ENCODE results near the gene FHIP1B.

FHIP1B gene

GRCh38 chr11:6170226-6170625 lies 64.2 kb downstream of the FHIP1B start, which contains the start of gene OR52B2:
TSS of gene OR52B2 (minus strand) at chr11:6170326. CDS start at chr11:6170326, 0 bp downstream.
- no peak for DNase-seq (ENCODE audit: low read depth)
- H3K4me3 ChIP-seq (ENCODE audit: control insufficient read depth, low read depth, low read length), result no peak within 1 kb of the TSS
- TF ChIP-seq CTCF (IDR thresholded peaks at IDR 0.05; ENCODE audit: control insufficient read depth, insufficient read depth, low read depth, low read length, missing control alignments), result no peak
